HG02981 (cell line): ENCODE results near the gene C9orf78.

Experiments
- ATAC-seq: cut with Tn5 transposase; IDR thresholded peaks from one replicate; pipeline ENCODE4 v1.9.1; 2021; ENCODE audit warnings: mild to moderate bottlenecking, moderate library complexity; ENCODE audit not compliant: unreplicated experiment

The C9orf78 gene

DNA sequence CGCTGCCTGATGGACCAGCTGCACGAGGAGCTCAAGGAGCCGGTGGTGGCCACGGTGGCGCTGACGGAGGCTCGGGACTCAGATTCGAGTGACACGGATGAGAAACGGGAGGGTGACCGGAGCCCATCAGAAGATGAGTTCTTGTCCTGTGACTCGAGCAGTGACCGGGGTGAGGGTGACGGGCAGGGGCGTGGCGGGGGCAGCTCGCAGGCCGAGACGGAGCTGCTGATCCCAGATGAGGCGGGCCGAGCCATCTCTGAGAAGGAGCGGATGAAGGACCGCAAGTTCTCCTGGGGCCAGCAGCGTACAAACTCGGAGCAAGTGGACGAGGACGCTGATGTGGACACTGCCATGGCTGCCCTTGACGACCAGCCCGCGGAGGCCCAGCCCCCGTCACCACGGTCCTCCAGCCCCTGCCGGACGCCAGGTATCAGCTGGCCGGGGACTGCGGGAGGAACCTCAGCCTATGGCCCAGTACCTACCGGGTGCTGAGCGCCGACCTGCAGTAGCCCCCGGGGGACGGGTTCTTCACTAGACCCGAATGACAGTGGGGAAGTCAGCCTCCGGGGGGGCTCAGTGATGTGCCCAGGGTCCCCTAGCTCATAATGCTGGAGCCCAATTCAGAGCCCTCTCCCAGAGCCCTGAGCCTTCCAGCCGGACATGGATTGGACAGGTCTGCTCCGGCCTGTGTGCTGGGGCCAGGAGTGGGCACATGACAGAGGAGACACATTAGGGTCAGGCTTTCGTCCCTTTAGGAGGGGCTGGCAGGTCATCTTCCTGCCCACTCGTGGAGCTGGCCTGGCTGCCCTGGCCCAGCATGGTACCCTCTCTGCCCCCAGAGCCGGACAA lies 33.2 kb upstream of the C9orf78 start:
- no peak for ATAC-seq

DNA sequence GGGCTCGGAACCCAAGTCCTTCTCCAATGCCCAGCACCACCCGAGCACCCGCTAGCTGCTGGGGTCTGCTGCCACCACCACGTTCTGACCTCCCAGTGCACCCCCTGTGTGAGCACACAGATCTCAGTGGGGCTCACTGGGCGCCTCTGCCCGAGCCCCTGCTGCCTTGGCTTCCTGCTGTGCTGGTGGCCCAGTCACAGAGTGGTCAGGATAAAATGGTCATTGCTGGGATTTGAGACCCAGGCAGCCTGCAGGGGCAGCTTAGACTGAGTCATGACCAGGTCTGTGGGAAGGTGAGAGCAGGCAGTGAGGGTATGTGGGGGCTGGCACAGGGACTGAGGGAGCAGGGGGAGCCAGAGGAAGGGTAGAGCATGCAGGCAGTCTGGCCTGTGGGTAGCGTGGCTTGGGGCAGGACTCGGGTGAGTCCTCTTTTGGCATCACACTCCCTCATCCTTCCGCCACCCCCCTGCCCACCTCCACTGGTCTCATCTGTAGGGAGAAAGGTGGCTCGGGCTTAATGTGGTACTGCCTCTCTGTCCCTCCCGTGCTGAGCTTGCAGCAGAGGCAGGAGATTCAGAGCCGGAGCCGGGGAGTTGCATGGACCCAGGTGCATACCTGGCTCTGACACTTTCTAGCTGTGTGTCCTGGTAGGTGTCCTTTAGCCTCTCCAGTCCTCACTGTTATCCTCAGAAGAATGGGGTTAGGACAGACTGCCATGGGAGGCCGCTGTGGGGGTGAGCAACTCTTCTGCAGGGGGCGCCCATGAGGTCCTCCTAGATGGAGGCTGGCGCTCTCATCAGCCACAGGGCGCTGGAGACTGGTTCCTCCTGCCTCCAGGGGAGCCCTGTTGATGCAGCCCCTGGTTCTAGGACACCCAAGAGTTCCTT lies 32.3 kb upstream of the C9orf78 start:
- ATAC-seq: no peak

DNA sequence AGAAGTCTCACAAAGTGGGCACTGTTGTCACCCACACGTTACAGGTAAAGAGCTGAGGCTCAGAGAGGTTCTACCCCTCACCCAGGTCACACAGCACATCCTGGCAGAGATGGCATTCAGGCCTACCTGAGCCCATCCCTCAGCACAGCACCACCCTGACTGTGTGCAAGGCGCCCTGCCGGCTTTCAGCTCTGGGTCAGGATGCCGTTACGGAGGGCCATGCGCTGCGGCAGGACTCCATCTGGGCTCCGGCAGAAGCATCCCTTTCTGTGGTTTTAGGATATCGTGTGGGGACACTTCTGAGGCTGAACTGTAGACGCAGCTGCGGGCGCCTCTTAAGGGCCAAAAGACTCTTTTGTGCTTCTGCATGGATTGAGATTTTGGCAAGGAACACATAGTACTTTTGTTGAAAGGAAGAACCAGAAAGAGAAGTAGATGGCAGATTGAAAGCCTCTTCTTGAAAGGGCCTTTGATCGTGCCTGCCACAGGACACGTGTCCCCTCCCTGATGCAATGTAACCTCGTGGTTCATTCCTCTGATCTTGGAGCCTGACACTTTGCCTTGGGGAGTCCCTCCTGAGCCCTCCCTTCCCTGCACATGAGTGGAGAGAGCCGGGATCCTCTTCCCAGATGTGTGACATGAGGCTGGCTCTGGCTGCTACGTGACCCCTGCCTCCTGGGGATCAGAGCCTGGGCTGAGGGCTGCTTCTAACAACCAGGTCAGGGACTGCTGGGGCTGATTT lies 31.5 kb upstream of the C9orf78 start:
- no peak for ATAC-seq

DNA sequence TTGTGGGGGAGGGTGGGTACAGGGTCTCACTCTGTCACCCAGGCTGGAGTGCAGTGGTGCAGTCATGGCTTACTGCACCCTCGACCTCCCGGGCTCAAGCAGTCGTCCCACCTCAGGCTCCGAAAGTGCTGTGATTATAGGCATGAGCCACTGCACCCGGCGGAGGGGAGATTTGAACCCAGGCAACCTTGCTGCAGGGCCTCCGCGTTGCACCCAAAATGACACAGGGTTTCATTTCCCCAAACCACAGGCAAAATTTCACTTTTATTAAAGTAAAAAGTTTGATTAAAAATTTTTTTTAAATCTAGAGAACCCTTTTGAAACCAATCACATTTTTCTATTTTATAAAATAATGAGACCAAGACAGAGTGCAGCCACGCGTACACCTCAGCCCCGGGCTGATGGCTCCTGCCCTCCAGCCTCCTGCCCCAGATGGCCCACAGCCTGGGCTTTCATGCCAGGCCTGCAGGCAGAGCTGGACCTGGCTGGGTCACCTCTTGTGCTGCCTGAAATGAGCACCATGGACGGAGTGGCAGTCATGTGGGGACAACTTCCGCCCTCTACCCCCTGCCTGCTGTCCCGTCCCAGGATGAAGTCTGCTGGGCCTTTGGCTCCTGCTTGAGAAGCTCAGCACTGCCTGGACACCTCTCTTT lies 30.7 kb upstream of the C9orf78 start:
- no peak for ATAC-seq

DNA sequence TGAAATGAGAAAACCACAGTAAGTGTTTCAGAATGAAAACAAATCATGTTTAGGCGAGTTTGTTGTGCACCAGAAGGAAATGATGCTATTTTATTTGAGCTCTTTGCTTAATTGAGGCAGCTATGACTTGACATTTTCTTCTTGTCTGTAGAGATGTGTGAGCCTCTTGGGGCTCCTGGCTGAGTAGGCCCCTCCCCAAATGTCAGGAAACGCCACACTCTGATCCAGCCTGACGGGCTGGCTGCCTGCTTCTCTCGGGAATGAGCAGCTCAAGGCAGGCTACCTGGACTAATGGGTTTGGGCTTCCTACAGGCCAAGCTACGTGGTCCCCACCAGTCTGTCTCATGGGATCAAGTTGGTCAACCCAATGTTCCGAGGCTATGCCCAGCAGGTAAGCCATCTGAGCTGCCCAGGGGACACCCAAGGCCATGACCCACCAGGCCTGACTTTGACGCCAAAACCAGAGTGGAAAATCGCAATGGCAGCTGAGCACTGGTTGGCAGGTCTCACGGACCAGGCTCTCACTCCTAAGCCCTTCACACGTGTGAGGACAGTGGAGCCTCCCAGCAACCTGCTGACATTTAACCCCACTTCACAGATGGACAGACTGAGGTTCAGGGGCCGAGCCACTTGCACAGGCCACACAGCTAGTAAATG lies 30.0 kb upstream of the C9orf78 start:
- ATAC-seq: no peak

DNA sequence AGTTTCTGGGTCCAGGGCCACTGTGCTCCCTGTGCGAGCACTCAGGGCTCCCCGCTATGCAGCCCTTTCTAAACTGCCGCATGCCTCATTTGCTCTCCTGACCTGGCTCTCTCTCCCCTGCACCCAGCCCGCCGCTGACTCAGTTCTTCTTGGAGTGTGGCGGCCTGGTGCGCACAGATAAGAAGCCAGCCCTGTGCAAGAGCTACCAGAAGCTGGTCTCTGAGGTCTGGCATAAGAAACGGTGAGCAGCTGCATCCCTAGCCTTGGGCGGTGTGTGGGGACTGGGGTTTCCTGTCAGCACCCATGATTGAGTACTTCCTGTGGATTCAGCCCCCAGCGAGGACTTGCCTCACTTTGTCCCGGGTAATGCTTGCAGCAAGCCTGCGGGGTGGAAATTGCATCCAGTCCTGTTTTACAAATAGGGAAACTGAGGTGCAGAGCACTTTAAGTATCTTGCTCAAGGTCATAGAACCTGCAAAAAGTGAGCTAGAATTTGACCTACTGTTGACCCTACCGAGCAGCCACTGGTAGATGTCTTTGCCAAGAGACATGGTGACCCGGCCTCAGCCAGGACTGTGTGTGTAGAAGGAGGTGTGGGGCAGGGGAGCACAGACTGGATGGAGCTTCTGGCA lies 28.1 kb upstream of the C9orf78 start:
- ATAC-seq: no peak

DNA sequence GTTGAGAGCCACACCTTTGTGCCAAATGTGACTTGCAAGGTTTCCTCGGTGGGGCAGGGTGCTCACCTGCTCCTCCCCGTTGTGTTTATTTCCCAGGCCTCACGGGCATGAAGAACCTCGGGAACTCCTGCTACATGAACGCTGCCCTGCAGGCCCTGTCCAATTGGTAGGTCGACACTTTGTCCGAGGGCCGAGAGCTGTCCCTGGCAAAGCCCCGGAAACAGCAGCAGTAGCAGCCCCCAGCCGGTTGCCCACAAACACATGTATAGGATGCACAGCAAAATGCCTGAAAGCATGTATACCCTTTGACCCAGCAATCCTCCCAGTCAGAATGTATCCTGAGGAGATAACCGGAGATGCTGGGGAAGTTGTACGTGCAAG lies 26.4 kb upstream of the C9orf78 start:
- no peak for ATAC-seq

DNA sequence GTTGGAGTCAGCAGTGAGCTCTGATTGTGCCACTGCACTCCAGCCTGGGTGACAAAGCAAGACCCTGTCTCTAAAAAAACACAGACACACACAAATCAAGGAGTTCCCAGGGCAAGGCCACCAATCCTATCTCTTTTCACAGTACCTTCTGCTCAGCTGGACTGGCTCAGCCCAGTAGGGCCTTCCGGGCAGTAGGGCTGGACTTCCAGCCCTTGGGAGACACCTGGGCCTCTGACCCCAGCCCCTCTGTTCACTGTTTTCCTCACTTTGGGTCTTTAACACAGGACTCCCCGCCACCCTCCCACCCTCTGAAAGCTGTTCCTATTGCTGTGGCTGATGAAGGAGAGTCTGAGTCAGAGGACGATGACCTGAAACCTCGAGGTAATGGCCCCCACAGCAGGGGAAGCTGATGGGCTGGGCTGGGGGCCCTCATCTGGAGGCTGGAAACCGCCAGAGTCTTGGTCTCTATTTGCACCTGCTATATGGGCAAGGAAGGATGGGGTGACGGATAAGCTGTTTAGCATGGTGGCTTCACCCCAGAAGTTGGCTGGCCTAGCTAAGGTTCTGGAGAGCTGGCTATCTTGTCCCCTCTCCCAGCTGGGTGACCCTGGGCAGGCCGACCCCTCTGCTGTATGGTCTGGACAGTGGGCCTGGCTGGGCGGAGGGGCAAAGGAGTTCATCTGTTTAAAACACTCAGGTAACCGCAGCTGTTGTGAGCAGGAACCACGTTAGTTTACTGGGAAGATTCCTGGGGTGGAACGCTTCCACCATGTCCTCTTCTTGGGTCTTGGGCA lies 25.8 kb upstream of the C9orf78 start:
- ATAC-seq: no peak

DNA sequence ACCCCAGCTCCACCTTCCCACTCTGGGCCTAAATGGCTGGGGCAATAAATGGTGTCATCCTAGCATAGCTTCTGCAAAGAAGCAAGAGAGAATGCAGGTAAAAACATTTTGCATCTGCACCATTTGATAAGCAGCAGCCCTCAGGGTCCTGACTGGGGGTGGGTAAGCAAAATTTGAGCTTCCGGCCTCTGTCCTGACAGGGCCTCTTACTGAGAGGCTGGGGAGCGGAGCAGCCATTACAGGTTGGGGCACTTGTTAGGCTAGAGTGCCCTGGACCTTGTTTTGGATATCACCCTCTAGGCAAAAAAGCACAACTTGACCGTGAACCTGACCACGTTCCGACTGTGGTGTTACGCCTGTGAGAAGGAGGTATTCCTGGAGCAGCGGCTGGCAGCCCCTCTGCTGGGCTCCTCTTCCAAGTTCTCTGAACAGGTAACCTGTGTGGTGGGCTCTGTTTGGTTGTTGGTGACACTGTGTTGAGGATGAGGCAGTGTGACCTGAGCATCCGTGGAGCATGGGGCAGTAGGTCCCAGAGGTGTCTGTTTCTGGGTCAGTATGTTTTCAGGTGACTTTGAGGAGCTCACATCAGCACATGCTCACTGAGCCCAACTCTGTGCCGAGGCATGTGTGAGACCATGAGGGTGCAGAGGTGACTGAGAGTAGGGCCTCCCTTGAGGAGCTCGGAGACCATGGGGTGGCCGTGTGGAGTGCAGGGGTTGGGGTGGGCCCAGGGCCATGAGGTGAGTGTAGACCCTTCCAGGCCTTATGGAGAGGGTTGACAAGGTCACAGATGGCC lies 23.3 kb upstream of the C9orf78 start:
- ATAC-seq: no peak

DNA sequence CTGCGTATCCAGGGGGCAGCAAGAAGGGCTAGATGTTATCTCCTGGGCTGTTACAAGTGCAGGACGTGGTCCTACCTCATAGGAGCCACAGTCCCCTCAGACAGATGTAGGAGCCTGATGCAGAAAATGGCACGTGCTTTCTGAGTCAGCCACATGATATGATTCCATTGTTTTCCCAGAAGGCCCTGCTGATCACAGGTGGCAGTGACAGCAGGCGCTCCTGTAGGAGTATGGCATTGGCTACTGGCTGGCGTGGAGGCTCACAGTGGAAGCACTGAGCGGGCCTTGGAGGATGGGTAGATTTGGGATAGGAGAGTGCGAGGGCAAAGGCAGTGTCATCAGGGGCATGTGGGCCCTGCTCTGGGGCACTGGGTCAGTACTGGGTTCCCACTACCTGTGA lies 22.1 kb upstream of the C9orf78 start:
- ATAC-seq: no peak

DNA sequence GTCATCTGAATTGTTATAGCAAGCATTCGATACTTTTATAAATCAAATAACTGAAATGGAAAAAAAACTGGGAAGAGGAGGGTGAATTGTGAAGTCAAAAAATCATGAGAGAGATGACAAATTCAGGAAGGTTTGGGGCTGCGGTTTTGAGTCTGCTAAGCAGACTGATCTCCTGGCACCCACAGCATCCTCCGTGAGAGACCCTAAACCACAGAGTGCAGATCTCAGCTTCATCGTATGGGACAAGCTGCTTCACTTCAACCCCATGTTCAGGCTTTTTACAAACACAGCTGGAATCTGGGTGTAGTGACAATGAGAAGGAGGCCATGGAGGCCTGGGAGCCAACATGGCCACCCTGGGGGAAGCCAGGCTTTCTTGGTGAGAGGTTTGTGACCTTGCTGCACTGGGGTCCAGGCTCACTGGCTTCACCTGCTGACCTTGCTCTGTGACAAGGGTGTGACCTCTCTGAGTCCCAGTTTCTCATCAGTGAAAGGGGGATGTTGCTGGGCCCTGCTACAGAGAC lies 19.6 kb upstream of the C9orf78 start:
- ATAC-seq: no peak

DNA sequence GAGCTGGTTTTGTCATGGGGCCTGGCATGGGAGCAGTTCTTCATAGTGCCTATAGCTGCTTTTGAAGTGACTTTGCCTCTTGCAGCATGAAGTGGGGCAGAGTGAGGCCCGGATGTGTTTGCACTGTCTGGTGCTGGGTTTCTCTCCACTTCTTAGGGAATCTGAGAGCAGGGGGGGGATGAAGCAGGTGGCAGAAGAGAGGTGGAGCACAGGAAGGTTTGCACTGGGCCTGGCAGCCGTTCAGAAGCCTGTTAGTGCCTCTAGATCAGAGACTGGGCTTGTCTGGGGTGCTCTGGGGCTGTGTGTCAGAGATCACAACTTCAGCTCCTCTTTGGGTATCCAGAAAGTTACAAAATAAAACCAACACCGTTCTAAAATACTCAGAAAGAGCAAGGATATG lies 18.5 kb upstream of the C9orf78 start:
- ATAC-seq: no peak

DNA sequence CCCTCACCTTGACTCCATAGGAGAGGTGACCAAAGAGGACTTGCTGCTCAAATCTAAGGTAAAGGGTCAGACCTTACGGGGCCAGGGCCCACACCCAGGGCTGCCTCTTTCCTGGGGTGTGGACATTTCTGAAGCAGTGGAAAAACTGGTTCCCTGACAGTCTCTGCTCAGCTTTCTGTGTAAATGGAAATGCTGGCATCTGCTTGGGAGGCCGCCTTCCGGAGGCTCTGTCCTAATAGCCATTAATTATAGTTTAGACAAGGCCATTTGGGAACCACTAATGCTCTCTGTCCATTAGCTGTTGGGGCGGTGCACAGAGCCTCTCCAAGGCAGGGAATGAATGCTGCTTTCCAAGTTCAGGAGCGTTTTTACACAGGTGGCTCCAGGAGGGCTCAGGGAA lies 17.5 kb upstream of the C9orf78 start:
- ATAC-seq: no peak

DNA sequence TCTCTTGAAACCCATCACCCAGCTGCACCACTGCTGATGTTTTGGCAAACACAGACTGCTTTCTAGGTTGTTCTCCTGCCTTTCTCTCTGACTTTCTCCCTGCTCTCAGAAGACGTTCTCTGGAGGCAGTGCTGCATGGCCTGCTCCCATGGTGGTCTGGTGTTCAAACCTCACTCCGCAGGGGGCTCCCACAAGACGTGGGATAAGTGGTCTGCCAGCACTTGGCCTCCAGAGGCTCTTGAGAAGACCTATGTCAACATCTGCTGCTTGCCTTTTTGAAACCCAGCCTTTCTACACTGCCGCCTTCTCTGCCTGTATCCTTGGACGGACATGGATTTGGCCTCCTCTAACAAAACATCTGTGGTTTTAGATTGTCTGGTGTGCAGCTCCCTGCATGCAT lies 16.7 kb upstream of the C9orf78 start:
- ATAC-seq: no peak

DNA sequence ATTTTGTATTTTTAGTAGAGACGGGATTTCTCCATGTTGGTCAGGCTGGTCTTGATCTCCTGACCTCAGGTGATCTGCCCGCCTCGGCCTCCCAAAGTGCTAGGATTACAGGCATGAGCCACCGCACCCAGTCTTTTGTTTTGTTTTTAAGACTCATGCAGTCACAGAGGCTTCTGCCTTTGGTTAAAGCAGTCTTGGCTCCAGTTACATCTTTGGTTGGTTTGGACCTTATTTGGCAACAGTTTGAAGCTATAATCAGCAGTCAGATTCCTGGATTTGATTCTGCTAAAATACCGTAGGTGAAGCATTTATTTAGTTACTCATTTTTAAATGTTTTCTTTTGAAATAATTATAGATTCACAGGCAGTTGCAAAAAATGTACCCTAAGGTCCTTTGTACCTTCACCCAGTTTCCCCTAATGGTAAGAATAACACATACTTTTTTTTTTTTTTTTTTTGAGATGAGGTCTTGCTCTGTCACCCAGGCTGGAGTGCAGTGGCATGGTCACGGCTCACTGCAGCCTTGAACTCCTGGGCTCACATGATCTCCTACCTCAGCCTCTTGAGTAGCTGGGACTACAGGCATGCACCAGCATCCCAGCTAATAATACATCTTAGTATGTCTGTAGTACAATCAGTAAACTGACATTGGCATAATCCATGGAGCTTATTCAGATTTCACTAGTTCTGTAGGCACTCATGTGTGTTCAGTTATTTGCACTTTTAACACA lies 15.9 kb upstream of the C9orf78 start:
- no peak for ATAC-seq

DNA sequence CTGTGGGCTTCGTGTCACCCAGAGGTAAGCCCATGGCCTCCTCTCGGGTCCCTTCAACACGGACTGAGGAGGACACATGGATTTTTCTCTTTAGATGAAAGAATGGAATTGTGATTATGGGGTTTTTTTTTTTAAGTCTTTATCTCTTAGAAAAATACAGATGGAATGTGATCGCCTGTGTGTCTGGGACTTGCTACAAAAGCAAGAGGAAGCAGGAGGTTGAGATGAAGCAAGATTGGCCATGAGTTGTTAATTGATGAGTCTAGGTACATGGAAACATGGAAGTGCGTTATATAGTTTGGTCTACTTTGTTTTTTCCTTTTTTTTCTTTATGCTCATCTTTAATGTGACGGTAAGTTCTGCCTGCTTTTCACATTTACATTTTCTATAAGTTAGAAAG lies 14.8 kb upstream of the C9orf78 start:
- no peak for ATAC-seq

DNA sequence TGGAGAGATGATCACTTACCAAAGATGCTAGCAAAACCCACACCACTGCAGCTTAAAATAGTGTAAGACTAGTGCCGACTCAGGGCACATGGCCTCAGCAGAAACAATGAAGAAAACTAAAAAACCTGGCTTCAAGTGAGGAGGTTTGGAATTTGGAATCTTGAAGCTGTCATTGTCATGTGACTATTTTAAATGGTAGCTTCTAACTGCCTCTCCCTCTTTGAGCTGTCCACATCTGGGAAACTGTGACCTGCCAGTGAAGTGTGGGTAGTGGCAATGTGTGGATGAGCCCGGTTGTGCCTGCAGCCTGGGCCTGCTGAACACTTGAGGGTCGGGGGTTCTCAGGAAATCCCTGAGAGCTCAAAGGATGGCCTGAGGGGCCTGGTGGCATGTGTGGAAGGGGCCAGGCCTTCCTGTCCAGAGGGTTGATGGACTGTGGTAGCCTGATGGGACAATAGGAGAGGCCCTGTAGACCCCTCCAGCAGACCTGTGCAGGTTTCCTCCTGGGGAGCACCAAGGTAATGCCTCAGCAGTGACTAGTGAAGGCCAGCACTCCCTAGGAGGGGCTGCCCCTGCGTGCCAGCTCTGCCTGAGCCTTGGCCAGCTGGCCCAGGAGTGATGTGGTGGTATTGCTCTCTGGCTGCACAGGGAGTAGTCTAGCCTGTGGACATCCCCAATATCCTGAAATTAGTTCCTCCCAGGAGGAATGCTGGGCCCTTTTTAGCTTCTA lies 13.8 kb upstream of the C9orf78 start:
- no peak for ATAC-seq
